ENCODE data around the gene NRXN3. TPM values are rescaled to one million over a fixed set of nuclear protein-coding genes. Genes with fewer than 3 reads are reported as not detected.

The NRXN3 gene
- total and polyA plus RNA-seq, 2 donors (not counting 1 experiment from before 2014, with no cell fraction given) = not detected

- H3K4me2 ChIP-seq (replicated peaks; ENCODE audit: low read depth, low read length, poor library complexity, severe bottlenecking) = no peak overlapping the region
- H3K4me3 ChIP-seq (ENCODE audit: control extremely low read depth in 1 of 5, extremely low read depth in 1 of 5, insufficient read depth in 1 of 5, low read depth in 2 of 5, low read length in 4 of 5) = no peak overlapping the region
- H3K27me3 ChIP-seq (replicated peaks in 1 of 4; ENCODE audit: control extremely low read depth in 1 of 4, control insufficient read depth in 3 of 4, insufficient read depth in 4 of 4, low read length in 3 of 4) = no peaks in the 10 kb centered on the region
- TF ChIP-seq EZH2 (IDR thresholded peaks at IDR 0.05; ENCODE audit: borderline replicate concordance, insufficient read depth, low read depth, low read length, poor library complexity, severe bottlenecking) (no peak), CTCF (IDR thresholded peaks at IDR 0.05) (no peak)
- no peaks in the 10 kb centered on the region for H4K20me1 ChIP-seq (ENCODE audit: control insufficient read depth, insufficient read depth, low read length, poor library complexity, severe bottlenecking)
- H3K79me2 ChIP-seq (ENCODE audit: control insufficient read depth, insufficient read depth, low read length) = no peaks in the 10 kb centered on the region
- POLR2A ChIA-PET = no interaction called here
- intact Hi-C loops (cut with micrococcal nuclease) = no loop called here
- H3K9ac ChIP-seq (ENCODE audit: low read length) = no peak overlapping the region
- no peaks in the 10 kb centered on the region for H3K9me3 ChIP-seq (ENCODE audit: control extremely low read depth in 1 of 3, control insufficient read depth in 2 of 3, insufficient read depth in 1 of 3, low read length in 2 of 3)
- no peak for DNase-seq
- no peak overlapping the region for H2AFZ ChIP-seq (ENCODE audit: insufficient read depth, low read depth, low read length, poor library complexity, severe bottlenecking)
- CTCF ChIA-PET = interaction anchor here (1.2 kb wide), 1 partner anchor 9 kb away, joined by 3 read pairs; no protein-coding TSS in a partner anchor
- no peak overlapping the region for H3K27ac Mint-ChIP-seq
- peaks cover 2% of the 10 kb centered on the region for H3K9me3 Mint-ChIP-seq (ENCODE audit: insufficient read depth)
- H3K4me1 ChIP-seq (ENCODE audit: control insufficient read depth in 2 of 2, insufficient read depth in 2 of 2, low read length in 2 of 2) = no peaks in the 10 kb centered on the region
- H3K4me3 Mint-ChIP-seq = no peak overlapping the region
- H3K27ac ChIP-seq (ENCODE audit: low read length in 2 of 2) = no peak overlapping the region
- no peaks in the 10 kb centered on the region for H3K4me1 Mint-ChIP-seq
- peaks cover 4% of the 10 kb centered on the region for H3K27me3 Mint-ChIP-seq
- no peak for ATAC-seq (ENCODE audit: low read depth)
- H3K36me3 ChIP-seq (replicated peaks in 1 of 2; ENCODE audit: control extremely low read depth in 1 of 2, control insufficient read depth in 1 of 2, extremely low read depth in 1 of 2, insufficient read depth in 2 of 2, low read length in 1 of 2) = no peaks in the 10 kb centered on the region
- no CpG with 5 or more reads among the region's 1 CpG for WGBS (ENCODE audit: insufficient coverage)
Measured at GRCh38 chr14:79021766-79022165, 851.6 kb downstream of the NRXN3 start.

- H2AFZ ChIP-seq (ENCODE audit: insufficient read depth, low read depth, low read length, poor library complexity, severe bottlenecking) = no peak overlapping the region
- CTCF ChIA-PET = no interaction called here
- intact Hi-C loops (cut with micrococcal nuclease) = no loop called here
- no peaks in the 10 kb centered on the region for H3K36me3 ChIP-seq (replicated peaks in 1 of 2; ENCODE audit: control extremely low read depth in 1 of 2, control insufficient read depth in 1 of 2, extremely low read depth in 1 of 2, insufficient read depth in 2 of 2, low read length in 1 of 2)
- no peak overlapping the region for H3K27ac ChIP-seq (ENCODE audit: low read length in 2 of 2)
- no CpG with 5 or more reads among the region's 3 CpGs for WGBS (ENCODE audit: insufficient coverage)
- H4K20me1 ChIP-seq (ENCODE audit: control insufficient read depth, insufficient read depth, low read length, poor library complexity, severe bottlenecking) = no peaks in the 10 kb centered on the region
- H3K4me2 ChIP-seq (replicated peaks; ENCODE audit: low read depth, low read length, poor library complexity, severe bottlenecking) = no peak overlapping the region
- no peaks in the 10 kb centered on the region for H3K79me2 ChIP-seq (ENCODE audit: control insufficient read depth, insufficient read depth, low read length)
- ATAC-seq (ENCODE audit: low read depth) (no peak), DNase-seq (no peak)
- H3K4me1 Mint-ChIP-seq = no peaks in the 10 kb centered on the region
- peaks cover 2% of the 10 kb centered on the region for H3K9me3 Mint-ChIP-seq (ENCODE audit: insufficient read depth)
- H3K9ac ChIP-seq (ENCODE audit: low read length) = no peak overlapping the region
- no peaks in the 10 kb centered on the region for H3K27me3 ChIP-seq (replicated peaks in 1 of 4; ENCODE audit: control extremely low read depth in 1 of 4, control insufficient read depth in 3 of 4, insufficient read depth in 4 of 4, low read length in 3 of 4)
- H3K9me3 ChIP-seq (ENCODE audit: control extremely low read depth in 1 of 3, control insufficient read depth in 2 of 3, insufficient read depth in 1 of 3, low read length in 2 of 3) = no peaks in the 10 kb centered on the region
- H3K4me3 Mint-ChIP-seq = no peak overlapping the region
- H3K27me3 Mint-ChIP-seq = no peaks in the 10 kb centered on the region
- H3K4me3 ChIP-seq (ENCODE audit: control extremely low read depth in 1 of 5, extremely low read depth in 1 of 5, insufficient read depth in 1 of 5, low read depth in 2 of 5, low read length in 4 of 5) = no peak overlapping the region
- POLR2A ChIA-PET = no interaction called here
- no peaks in the 10 kb centered on the region for H3K4me1 ChIP-seq (ENCODE audit: control insufficient read depth in 2 of 2, insufficient read depth in 2 of 2, low read length in 2 of 2)
- TF ChIP-seq EZH2 (IDR thresholded peaks at IDR 0.05; ENCODE audit: borderline replicate concordance, insufficient read depth, low read depth, low read length, poor library complexity, severe bottlenecking) (no peak), CTCF (IDR thresholded peaks at IDR 0.05) (no peak)
- H3K27ac Mint-ChIP-seq = no peak overlapping the region
Measured at GRCh38 chr14:79027138-79027537, 857.0 kb downstream of the NRXN3 start.
